HepG2 (cell line): ENCODE data around the gene EMP2. TPM values are rescaled to one million over a fixed set of nuclear protein-coding genes. Genes with fewer than 3 reads are reported as not detected.
A peak's percentile ranks its signal among the peaks of the same experiment; 100 is the strongest.

Experiments
- ESRRA ChIP-seq: sonication (generic); formaldehyde crosslinking; IDR thresholded peaks from 2 replicates; pipeline ENCODE4 v1.5.1; 2020; ENCODE audit warnings: mild to moderate bottlenecking, low read depth, missing genetic modification reagents
- ETV5 ChIP-seq: IDR thresholded peaks from 2 replicates; pipeline ENCODE4 v1.6.1; 2018; ENCODE audit warnings: missing biosample characterization, missing genetic modification reagents, inconsistent platforms, borderline replicate concordance
- FOSL2 ChIP-seq: sonication (generic); formaldehyde crosslinking; IDR thresholded peaks from 2 replicates; pipeline ENCODE4 v1.4.0; 2020; ENCODE audit warnings: missing genetic modification reagents
- GABPB1 ChIP-seq: IDR thresholded peaks from 2 replicates; pipeline ENCODE4 v1.6.1; 2016; ENCODE audit warnings: mild to moderate bottlenecking, missing genetic modification reagents, moderate library complexity, missing compliant biosample characterization
- HOXA7 ChIP-seq: sonication (generic); formaldehyde crosslinking; IDR thresholded peaks from 2 replicates; pipeline ENCODE4 v1.8.1; 2022; ENCODE audit warnings: mild to moderate bottlenecking, missing genetic modification reagents, moderate library complexity
- IRF2 ChIP-seq: IDR thresholded peaks from 2 replicates; pipeline ENCODE4 v1.6.1; 2018; ENCODE audit warnings: missing genetic modification reagents, missing compliant biosample characterization
- JUND ChIP-seq: sonication (generic); formaldehyde crosslinking; IDR thresholded peaks from 2 replicates; pipeline ENCODE4 v1.8.0; 2022; ENCODE audit warnings: mild to moderate bottlenecking, missing genetic modification reagents
- KAT2B ChIP-seq: fragments of 150-350 bp; IDR thresholded peaks from 2 replicates; pipeline ENCODE4 v1.6.1; 2014; ENCODE audit warnings: low read depth, low read length, borderline replicate concordance
- KDM5A ChIP-seq: fragments of 200-600 bp; sonication (generic); IDR thresholded peaks from 2 replicates; pipeline ENCODE4 v1.7.0; 2018; ENCODE audit warnings: antibody characterized with exemption, mild to moderate bottlenecking, low read length, borderline replicate concordance
- NFYC ChIP-seq: IDR thresholded peaks from 2 replicates; pipeline ENCODE4 v1.6.1; 2016; ENCODE audit warnings: missing genetic modification reagents, missing compliant biosample characterization
- SMAD9 ChIP-seq: sonication (generic); formaldehyde crosslinking; IDR thresholded peaks from 2 replicates; pipeline ENCODE4 v1.5.1; 2020; ENCODE audit warnings: mild to moderate bottlenecking, missing genetic modification reagents
- SP4 ChIP-seq: sonication (generic); formaldehyde crosslinking; IDR thresholded peaks from 2 replicates; pipeline ENCODE4 v1.8.1; 2023; ENCODE audit warnings: mild to moderate bottlenecking, missing genetic modification reagents
- TSC22D2 ChIP-seq: sonication (generic); formaldehyde crosslinking; IDR thresholded peaks from 2 replicates; pipeline ENCODE4 v1.5.1; 2020; ENCODE audit warnings: missing genetic modification reagents, mild to moderate bottlenecking, borderline replicate concordance
- U2AF1 ChIP-seq: fragments of 200-400 bp; formaldehyde crosslinking; optimal IDR thresholded peaks from 2 replicates; pipeline ENCODE3; 2017; ENCODE audit warnings: mild to moderate bottlenecking, low read depth, low read length
- ZFP62 ChIP-seq: sonication (generic); formaldehyde crosslinking; IDR thresholded peaks from 2 replicates; pipeline ENCODE4 v1.4.0; 2020; ENCODE audit warnings: missing genetic modification reagents
- ZNF225 ChIP-seq: sonication (generic); formaldehyde crosslinking; IDR thresholded peaks from 2 replicates; pipeline ENCODE4 v1.4.0; 2020; ENCODE audit warnings: mild to moderate bottlenecking, missing genetic modification reagents
- ZNF24 ChIP-seq: fragments of 450-650 bp; IDR thresholded peaks from 2 replicates; pipeline ENCODE4 v1.6.1; 2017; ENCODE audit warnings: antibody characterized with exemption, mild to moderate bottlenecking
- ZNF484 ChIP-seq: sonication (generic); formaldehyde crosslinking; IDR thresholded peaks from 2 replicates; pipeline ENCODE4 v1.5.1; 2020; ENCODE audit warnings: mild to moderate bottlenecking, low read depth, missing genetic modification reagents, borderline replicate concordance
- ZNF577 ChIP-seq: sonication (generic); formaldehyde crosslinking; IDR thresholded peaks from 2 replicates; pipeline ENCODE4 v1.4.0; 2020; ENCODE audit warnings: mild to moderate bottlenecking, low read depth, missing genetic modification reagents, borderline replicate concordance
- ZNF7 ChIP-seq: IDR thresholded peaks from 2 replicates; pipeline ENCODE4 v1.6.1; 2016; ENCODE audit warnings: missing biosample characterization, missing genetic modification reagents
- polyA plus RNA-seq, 8 experiments: library from polyadenylated mRNA; depleted of rRNA in 3 of 8; stranded (reverse) in 7 of 8; unstranded in 1 of 8; fragments of >200 nt; fragmentation: Illumina TruSeq in 4 of 8; extraction: Trizol in 4 of 8; gene quantifications; 2 replicates each; pipeline versions ENCODE4 v1.2.1 to v1.2.3, GENCODE V29; 2011 to 2016; ENCODE audit warnings: low read depth in 4 of 8, missing spikeins in 1 of 8, mixed read lengths in 1 of 8; ENCODE audit not compliant: insufficient read depth in 1 of 8
- total RNA-seq, 5 experiments: library from RNA; depleted of rRNA; stranded (reverse); fragments of >200 nt; fragmentation: Illumina TruSeq; extraction: Trizol; gene quantifications; 2 replicates each; pipeline ENCODE4 v1.2.3, GENCODE V29; 2016; ENCODE audit warnings: low read depth in 1 of 5
- TF ChIP-seq, protein P1 (sequence below): sonication (generic); formaldehyde crosslinking; IDR thresholded peaks from 2 replicates; pipeline ENCODE4 v1.4.0; 2020; ENCODE audit warnings: missing genetic modification reagents
- TF ChIP-seq, protein P2 (sequence below): sonication (generic); formaldehyde crosslinking; IDR thresholded peaks from 2 replicates; pipeline ENCODE4 v1.4.0; 2020; ENCODE audit warnings: missing genetic modification reagents
- TF ChIP-seq, protein P3 (sequence below): IDR thresholded peaks from 2 replicates; pipeline ENCODE4 v1.6.1; 2016; ENCODE audit warnings: low read depth, borderline replicate concordance
- TF ChIP-seq, protein P4 (sequence below): sonication (generic); formaldehyde crosslinking; IDR thresholded peaks from 2 replicates; pipeline ENCODE4 v1.5.1; 2020; ENCODE audit warnings: mild to moderate bottlenecking, missing genetic modification reagents, moderate library complexity

Gene EMP2
- total and polyA plus RNA-seq, 2 of the 13 experiments (the other 11 are each of a cell fraction or from before 2014, with no cell fraction given) = 24.6 to 91.2 TPM

DNA sequence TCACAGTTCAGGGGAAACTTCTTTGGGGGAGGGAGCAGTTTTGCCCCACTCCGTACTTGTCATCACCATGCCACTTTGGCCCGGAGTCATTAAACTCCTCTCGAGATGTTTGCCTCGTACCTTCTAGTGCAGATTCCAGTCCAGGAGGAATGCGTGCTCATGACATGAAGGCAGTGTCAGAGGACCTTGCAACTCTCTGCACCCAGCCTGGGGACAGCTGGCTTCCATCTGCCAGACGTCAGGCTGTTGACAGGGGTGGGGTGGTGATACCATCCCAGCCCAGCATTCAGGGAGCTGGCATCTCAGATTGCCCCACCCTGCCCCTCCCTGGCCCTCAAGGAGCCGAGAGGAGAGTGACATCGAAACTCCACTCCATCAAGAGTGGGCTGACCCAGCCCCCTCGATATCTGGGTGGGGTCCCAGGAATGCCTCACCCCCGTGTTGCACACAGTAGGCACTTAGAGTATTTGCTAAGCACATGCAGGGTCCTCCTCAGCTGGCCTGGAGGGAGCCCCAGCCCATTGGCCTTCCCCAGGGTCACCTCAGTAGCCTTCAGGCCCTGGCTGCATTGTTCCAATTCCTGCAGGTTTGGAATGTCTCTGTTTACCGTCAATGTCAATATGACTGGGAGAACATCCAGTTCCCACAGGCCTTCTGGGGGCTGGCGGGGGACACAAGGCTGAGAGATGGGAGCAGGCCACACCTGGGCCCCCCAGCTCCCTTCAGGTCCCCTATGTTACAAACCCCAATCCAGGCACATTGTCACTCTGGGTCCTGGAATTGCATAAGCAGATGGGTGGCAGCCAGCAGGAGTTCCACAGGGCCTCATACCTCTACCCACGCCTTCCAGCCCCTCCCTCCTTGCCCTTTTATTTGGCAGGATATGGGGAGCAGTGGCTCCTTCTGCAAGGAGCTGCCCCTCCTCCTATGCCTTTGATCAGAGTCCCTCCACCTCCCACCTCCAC, 21.3 kb upstream of the EMP2 start (continued):
- TF ChIP-seq, protein P1, sequence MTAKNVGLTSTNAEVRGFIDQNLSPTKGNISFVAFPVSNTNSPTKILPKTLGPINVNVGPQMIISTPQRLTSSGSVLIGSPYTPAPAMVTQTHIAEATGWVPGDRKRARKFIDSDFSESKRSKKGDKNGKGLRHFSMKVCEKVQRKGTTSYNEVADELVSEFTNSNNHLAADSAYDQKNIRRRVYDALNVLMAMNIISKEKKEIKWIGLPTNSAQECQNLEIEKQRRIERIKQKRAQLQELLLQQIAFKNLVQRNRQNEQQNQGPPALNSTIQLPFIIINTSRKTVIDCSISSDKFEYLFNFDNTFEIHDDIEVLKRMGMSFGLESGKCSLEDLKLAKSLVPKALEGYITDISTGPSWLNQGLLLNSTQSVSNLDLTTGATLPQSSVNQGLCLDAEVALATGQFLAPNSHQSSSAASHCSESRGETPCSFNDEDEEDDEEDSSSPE (CRISPR knock-in tag) = no peak
- TF ChIP-seq ESRRA (CRISPR knock-in tag) = peak; percentile 64; the same call in 1 of the 2 replicates
- TF ChIP-seq FOSL2 = peak; percentile 38; the same call in 1 of the 2 replicates
- TF ChIP-seq, protein P2, sequence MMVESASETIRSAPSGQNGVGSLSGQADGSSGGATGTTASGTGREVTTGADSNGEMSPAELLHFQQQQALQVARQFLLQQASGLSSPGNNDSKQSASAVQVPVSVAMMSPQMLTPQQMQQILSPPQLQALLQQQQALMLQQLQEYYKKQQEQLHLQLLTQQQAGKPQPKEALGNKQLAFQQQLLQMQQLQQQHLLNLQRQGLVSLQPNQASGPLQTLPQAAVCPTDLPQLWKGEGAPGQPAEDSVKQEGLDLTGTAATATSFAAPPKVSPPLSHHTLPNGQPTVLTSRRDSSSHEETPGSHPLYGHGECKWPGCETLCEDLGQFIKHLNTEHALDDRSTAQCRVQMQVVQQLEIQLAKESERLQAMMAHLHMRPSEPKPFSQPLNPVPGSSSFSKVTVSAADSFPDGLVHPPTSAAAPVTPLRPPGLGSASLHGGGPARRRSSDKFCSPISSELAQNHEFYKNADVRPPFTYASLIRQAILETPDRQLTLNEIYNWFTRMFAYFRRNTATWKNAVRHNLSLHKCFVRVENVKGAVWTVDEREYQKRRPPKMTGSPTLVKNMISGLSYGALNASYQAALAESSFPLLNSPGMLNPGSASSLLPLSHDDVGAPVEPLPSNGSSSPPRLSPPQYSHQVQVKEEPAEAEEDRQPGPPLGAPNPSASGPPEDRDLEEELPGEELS (CRISPR knock-in tag) = peak; percentile 76
- no peak for TF ChIP-seq ZNF24
- no peak for TF ChIP-seq ZFP62
- no peak; the same call in 1 of the 2 replicates for TF ChIP-seq ZNF225
- no peak for TF ChIP-seq TSC22D2 (CRISPR knock-in tag)
- peak; percentile 33; the same call in 1 of the 2 replicates for TF ChIP-seq ETV5
- no peak for TF ChIP-seq KDM5A
- no peak for TF ChIP-seq JUND
- TF ChIP-seq ZNF484 = no peak
- TF ChIP-seq KAT2B = no peak
- peak; percentile 72 for TF ChIP-seq IRF2 (CRISPR knock-in tag)
- TF ChIP-seq, protein P3, sequence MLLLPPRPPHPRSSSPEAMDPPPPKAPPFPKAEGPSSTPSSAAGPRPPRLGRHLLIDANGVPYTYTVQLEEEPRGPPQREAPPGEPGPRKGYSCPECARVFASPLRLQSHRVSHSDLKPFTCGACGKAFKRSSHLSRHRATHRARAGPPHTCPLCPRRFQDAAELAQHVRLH (CRISPR knock-in tag) = 0 out of 2 replicates have a peak, but pooled peaks have one; percentile 46
- no peak for TF ChIP-seq NFYC (CRISPR knock-in tag)
- no peak for TF ChIP-seq U2AF1
- no peak for TF ChIP-seq ZNF7 (CRISPR knock-in tag)
- TF ChIP-seq, protein P4, sequence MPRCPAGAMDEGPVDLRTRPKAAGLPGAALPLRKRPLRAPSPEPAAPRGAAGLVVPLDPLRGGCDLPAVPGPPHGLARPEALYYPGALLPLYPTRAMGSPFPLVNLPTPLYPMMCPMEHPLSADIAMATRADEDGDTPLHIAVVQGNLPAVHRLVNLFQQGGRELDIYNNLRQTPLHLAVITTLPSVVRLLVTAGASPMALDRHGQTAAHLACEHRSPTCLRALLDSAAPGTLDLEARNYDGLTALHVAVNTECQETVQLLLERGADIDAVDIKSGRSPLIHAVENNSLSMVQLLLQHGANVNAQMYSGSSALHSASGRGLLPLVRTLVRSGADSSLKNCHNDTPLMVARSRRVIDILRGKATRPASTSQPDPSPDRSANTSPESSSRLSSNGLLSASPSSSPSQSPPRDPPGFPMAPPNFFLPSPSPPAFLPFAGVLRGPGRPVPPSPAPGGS (CRISPR knock-in tag) = peak; percentile 74; the same call in 1 of the 2 replicates
- TF ChIP-seq ZNF577 (CRISPR knock-in tag) = no peak
- peak; percentile 17; the same call in 1 of the 2 replicates for TF ChIP-seq SP4 (CRISPR knock-in tag)
- no peak for TF ChIP-seq SMAD9 (CRISPR knock-in tag)
- TF ChIP-seq HOXA7 (CRISPR knock-in tag) = no peak
- TF ChIP-seq GABPB1 = no peak; the same call in 1 of the 2 replicates
